GM12878 (cell line): ENCODE data around the gene GCKR. TPM values are rescaled to one million over a fixed set of nuclear protein-coding genes. Genes with fewer than 3 reads are reported as not detected.

Experiments used
- ATAC-seq: fragments of 200-7000 bp; cut with Tn5 transposase; 3 replicates; pipeline ENCODE4 v1.9.1; 2020; ENCODE audit warnings: mild to moderate bottlenecking, moderate library complexity
- BruUV-seq: library from RNA; stranded (reverse); fragments of 400-500 nt; replicated peaks from 2 replicates; lab custom pipeline; 2021; lab: Mats Ljungman, UMichigan
- CTCF ChIA-PET: fragments of 300-600 bp; sonication (Branson Sonifier 250); formaldehyde crosslinking; extraction: SDS; loops from one replicate; lab custom pipeline; 2021; ENCODE audit warnings: inconsistent platforms; lab: Yijun Ruan, JAX
- POLR2A ChIA-PET: fragments of 350-600 bp; formaldehyde crosslinking; extraction: SDS; loops from one replicate; lab custom pipeline; 2021; ENCODE audit warnings: inconsistent platforms; lab: Charles Lee
- RAD21 ChIA-PET: fragments of 300-600 bp; sonication (Branson Sonifier 250); formaldehyde crosslinking; loops from one replicate; lab custom pipeline; 2023; ENCODE audit warnings: antibody characterized with exemption; ENCODE audit not compliant: unreplicated experiment; lab: Charles Lee
- SMC1A ChIA-PET: fragments of 300-600 bp; sonication (Branson Sonifier 250); formaldehyde crosslinking; loops from one replicate; lab custom pipeline; 2023; ENCODE audit not compliant: unreplicated experiment, uncharacterized antibody; lab: Charles Lee
- DNase-seq: peaks from one replicate; pipeline ENCODE4 v3.0.0-alpha.2; 2011; ENCODE audit warnings: low read depth, low spot score
- FAIRE-seq: peaks from 3 replicates; lab custom pipeline; 2011; peaks lifted over from hg19 to GRCh38; lab: Jason Lieb, UNC
- H2AFZ ChIP-seq: 2 replicates; pipeline ENCODE4 v1.6.0; 2011; ENCODE audit warnings: low read depth, low read length, control low read depth; ENCODE audit not compliant: control insufficient read depth
- H3K27ac ChIP-seq: 2 replicates; pipeline ENCODE4 v1.5.1; 2011; ENCODE audit warnings: control low read depth; ENCODE audit not compliant: control insufficient read depth, insufficient read depth
- H3K27me3 ChIP-seq, 2 experiments: replicated peaks in 1 of 2; 2 replicates each; pipeline versions ENCODE4 v1.6.0 to v1.6.1; 2011; ENCODE audit warnings: low read length in 1 of 2; ENCODE audit not compliant: control insufficient read depth in 2 of 2, insufficient read depth in 2 of 2
- H3K36me3 ChIP-seq, 2 experiments: 2 replicates each; pipeline ENCODE4 v1.5.1; 2011; ENCODE audit warnings: low read length in 1 of 2; ENCODE audit not compliant: control insufficient read depth in 2 of 2, insufficient read depth in 2 of 2
- H3K4me1 ChIP-seq: 2 replicates; pipeline ENCODE4 v1.6.1; 2011; ENCODE audit warnings: mild to moderate bottlenecking, low read length, moderate library complexity, mixed read lengths; ENCODE audit not compliant: control insufficient read depth, insufficient read depth
- H3K4me2 ChIP-seq: 2 replicates; pipeline ENCODE4 v1.6.0; 2011; ENCODE audit warnings: control low read depth; ENCODE audit not compliant: control insufficient read depth, insufficient read depth
- H3K4me3 ChIP-seq: fragments of 200-600 bp; sonication (generic); 2 replicates; pipeline ENCODE4 v1.5.1; 2016
- H3K79me2 ChIP-seq: 2 replicates; pipeline ENCODE4 v1.6.0; 2011; ENCODE audit warnings: low read length; ENCODE audit not compliant: control insufficient read depth, insufficient read depth
- H3K9ac ChIP-seq: 2 replicates; pipeline ENCODE4 v1.8.0; 2011; ENCODE audit warnings: low read length, control low read depth, mixed read lengths; ENCODE audit not compliant: control insufficient read depth, insufficient read depth
- H3K9me3 ChIP-seq: replicated peaks from 3 replicates; pipeline ENCODE4 v1.5.1; 2011; ENCODE audit warnings: mild to moderate bottlenecking, low read length; ENCODE audit not compliant: control insufficient read depth, insufficient read depth
- H4K20me1 ChIP-seq: 2 replicates; pipeline ENCODE4 v1.6.0; 2011; ENCODE audit not compliant: control insufficient read depth, insufficient read depth
- CBFB ChIP-seq: IDR thresholded peaks from 2 replicates; pipeline ENCODE4 v1.6.1; 2016; ENCODE audit warnings: antibody characterized with exemption, low read depth
- CHD4 ChIP-seq: fragments of 200-600 bp; sonication (generic); IDR thresholded peaks from 2 replicates; pipeline ENCODE4 v1.6.1; 2016; ENCODE audit warnings: mild to moderate bottlenecking
- CREB1 ChIP-seq: IDR thresholded peaks from 2 replicates; pipeline ENCODE4 v1.6.1; 2012; ENCODE audit warnings: low read depth, mild to moderate bottlenecking, inconsistent platforms
- HDGF ChIP-seq: fragments of 450-650 bp; IDR thresholded peaks from 2 replicates; pipeline ENCODE4 v1.6.1; 2016; ENCODE audit warnings: antibody characterized with exemption
- JUNB ChIP-seq: IDR thresholded peaks from 2 replicates; pipeline ENCODE4 v1.6.1; 2016; ENCODE audit warnings: antibody characterized with exemption, mild to moderate bottlenecking
- KAT2A ChIP-seq: conservative IDR thresholded peaks from 2 replicates; pipeline ENCODE4 v1.6.1; 2011; ENCODE audit warnings: low read depth, low read length; ENCODE audit not compliant: control insufficient read depth
- MLLT1 ChIP-seq: fragments of 450-650 bp; IDR thresholded peaks from 2 replicates; pipeline ENCODE4 v1.6.1; 2016; ENCODE audit warnings: mild to moderate bottlenecking
- NR2C1 ChIP-seq: fragments of 450-650 bp; IDR thresholded peaks from 2 replicates; pipeline ENCODE4 v1.6.1; 2017; ENCODE audit warnings: antibody characterized with exemption, mild to moderate bottlenecking, moderate library complexity
- RFX5 ChIP-seq: IDR thresholded peaks from 2 replicates; pipeline ENCODE4 v1.6.1; 2011; ENCODE audit warnings: low read depth, low read length, improper control_type of control experiment
- SP1 ChIP-seq: IDR thresholded peaks from one replicate; pipeline ENCODE4 v1.6.1; 2011; ENCODE audit warnings: low read depth, low read length
- SPI1 ChIP-seq: IDR thresholded peaks from 2 replicates; pipeline ENCODE4 v1.6.1; 2011; ENCODE audit warnings: low read depth, mild to moderate bottlenecking, low read length, moderate library complexity, borderline replicate concordance; ENCODE audit not compliant: insufficient read depth
- ZNF217 ChIP-seq: fragments of 450-650 bp; IDR thresholded peaks from 2 replicates; pipeline ENCODE4 v1.6.1; 2017; ENCODE audit warnings: antibody characterized with exemption, mild to moderate bottlenecking
- whole genome bisulfite sequencing: methylation state at CpG from one replicate; pipeline ENCODE4 v1.1.6; 2016; ENCODE audit warnings: low lambda C conversion rate; ENCODE audit not compliant: insufficient replicate concordance, insufficient coverage; ENCODE audit errors: missing lambda C conversion rate; 5-methylcytosine and 5-hydroxymethylcytosine counted together
- in situ Hi-C: fragments of 300-500 bp; cut with MboI; formaldehyde crosslinking; loops from 9 replicates; pipeline ENCODE4 v1.14.3; 2018; ENCODE audit warnings: mixed read lengths
- intact Hi-C: fragments of 100-400 bp; cut with micrococcal nuclease; formaldehyde crosslinking; loops from one replicate; pipeline ENCODE4 v1.14.2; 2022; ENCODE audit not compliant: unreplicated experiment
- polyA plus RNA-seq, 11 experiments: library from polyadenylated mRNA; depleted of rRNA in 4 of 11; unstranded in 6 of 11; stranded (reverse) in 5 of 11; fragments of >200 nt; fragmentation: Nextera tagmentation in 4 of 11; fragmentation: Illumina TruSeq in 1 of 11; extraction: Ambion mirVana in 4 of 11; extraction: Trizol in 1 of 11; gene quantifications; 1 replicate in 1 of 11; 2 replicates in 10 of 11; pipeline versions ENCODE4 v1.2.1 to v1.2.3, GENCODE V29; 2011 to 2016; ENCODE audit warnings: inconsistent platforms in 2 of 11, missing spikeins in 2 of 11, low read depth in 1 of 11
- total RNA-seq, 4 experiments: library from RNA; depleted of rRNA in 3 of 4; stranded (reverse); fragments of >200 nt in 3 of 4; fragmentation: Illumina TruSeq in 1 of 4; extraction: Trizol in 1 of 4; gene quantifications; 2 replicates each; pipeline versions ENCODE4 v1.2.1 to v1.2.3, GENCODE V29; 2013 to 2021

Gene GCKR
- total and polyA plus RNA-seq, 10 of the 15 experiments (the other 5 are each of a cell fraction or from before 2014, with no cell fraction given): not detected

GRCh38 chr2:27518782-27519113, 22.1 kb downstream of the GCKR start:
- FAIRE-seq (no peak), ATAC-seq (no peak), DNase-seq (no peak)
- Histone ChIP-seq H3K36me3 (no peaks in the 10 kb centered on the region), H3K4me1 (no peaks in the 10 kb centered on the region), H3K79me2 (no peaks in the 10 kb centered on the region), H3K4me2 (no peak overlapping the region), H3K9me3 (no peaks in the 10 kb centered on the region), H3K27ac (no peak overlapping the region), H3K9ac (no peak overlapping the region), H2AFZ (no peak overlapping the region), H3K4me3 (no peak overlapping the region), H3K27me3 (no peaks in the 10 kb centered on the region), H4K20me1 (no peaks in the 10 kb centered on the region)
- ChIA-PET CTCF (no interaction called here), RAD21 (no interaction called here), POLR2A (interaction anchor here (0.5 kb wide), 1 partner anchor 29 kb away, joined by 4 read pairs; no protein-coding TSS in a partner anchor), SMC1A (no interaction called here)
- TF ChIP-seq ZNF217: no peak
- no TSS peak for BruUV-seq
- intact Hi-C loops (no loop called here), in situ Hi-C loops (no loop called here)
- WGBS: 24% methylated on average over 4 of the region's 4 CpGs

GRCh38 chr2:27520316-27520715, 23.7 kb downstream of the GCKR start:
- ATAC-seq (no peak), FAIRE-seq (no peak), DNase-seq (no peak)
- RAD21 ChIA-PET: no interaction called here
- TF ChIP-seq RFX5: no peak
- TF ChIP-seq CHD4: no peak
- no peak for TF ChIP-seq SP1
- TF ChIP-seq CBFB: no peak
- no peak for TF ChIP-seq JUNB
- TF ChIP-seq HDGF: no peak
- no peak for TF ChIP-seq NR2C1
- no peak for TF ChIP-seq CREB1
- no peak for TF ChIP-seq KAT2A
- TF ChIP-seq MLLT1: no peak
- TF ChIP-seq SPI1: no peak
- H4K20me1 ChIP-seq: no peaks in the 10 kb centered on the region
- no peaks in the 10 kb centered on the region for H3K9me3 ChIP-seq
- H3K4me3 ChIP-seq: no peak overlapping the region
- in situ Hi-C loops (no loop called here), intact Hi-C loops (no loop called here)
- no peak overlapping the region for H3K27ac ChIP-seq
- H3K4me1 ChIP-seq: no peaks in the 10 kb centered on the region
- H3K9ac ChIP-seq: no peak overlapping the region
- CTCF ChIA-PET: interaction anchor here (1.0 kb wide), 1 partner anchor 241 kb away, joined by 3 read pairs; no protein-coding TSS in a partner anchor
- H3K4me2 ChIP-seq: no peak overlapping the region
- SMC1A ChIA-PET: no interaction called here
- BruUV-seq: no TSS peak
- 81% methylated on average over 2 of the region's 2 CpGs for WGBS
- H2AFZ ChIP-seq: no peak overlapping the region
- H3K79me2 ChIP-seq: no peaks in the 10 kb centered on the region
- no peaks in the 10 kb centered on the region for H3K36me3 ChIP-seq
- POLR2A ChIA-PET: no interaction called here
- H3K27me3 ChIP-seq: no peaks in the 10 kb centered on the region
